ENCODE results near the gene NPAS3. TPM values are rescaled to one million over a fixed set of nuclear protein-coding genes. Genes with fewer than 3 reads are reported as not detected.

NPAS3 gene
- total RNA-seq, 1 experiment from 2014 or later: not detected

DNA sequence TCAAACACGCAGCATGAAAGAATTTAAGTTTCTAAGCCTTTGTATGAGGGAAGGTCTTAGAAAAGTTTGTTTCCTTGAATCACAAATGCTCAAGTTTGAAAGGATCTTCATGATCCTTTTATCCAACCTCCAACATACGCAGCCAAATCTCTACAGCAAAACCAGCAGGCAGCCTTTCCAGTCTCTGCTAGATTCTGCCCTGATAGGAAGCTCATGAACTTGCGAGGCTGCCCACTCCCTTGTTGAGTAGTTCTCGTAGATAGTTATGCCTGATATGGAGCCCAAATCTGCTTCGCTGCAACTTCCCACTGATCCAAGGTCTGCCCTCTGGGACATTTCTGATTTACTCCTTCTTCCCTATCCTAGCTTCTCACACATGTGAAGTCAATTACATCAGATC, 739.3 kb downstream of the NPAS3 start:
- RAD21 ChIA-PET (ENCODE audit: low non-redundant PET in 1 of 2, low total read pairs in 2 of 2, uncharacterized antibody in 2 of 2, unreplicated experiment in 2 of 2): no interaction called here
- no peak for DNase-seq (ENCODE audit: low read depth, low spot score)
- Histone ChIP-seq H4K20me1 (ENCODE audit: insufficient read depth) (no peaks in the 10 kb centered on the region), H2AFZ (ENCODE audit: low read depth, low read length, poor library complexity, severe bottlenecking) (no peak overlapping the region), H3K9ac (ENCODE audit: low read length) (no peak overlapping the region), H3K79me2 (ENCODE audit: insufficient read depth, low read length) (no peaks in the 10 kb centered on the region), H3K27ac (ENCODE audit: low read depth, low read length) (no peak overlapping the region), H3K4me1 (ENCODE audit: control insufficient read depth in 1 of 2, insufficient read depth in 2 of 2, low read length in 2 of 2) (no peaks in the 10 kb centered on the region), H3K27me3 (ENCODE audit: insufficient read depth, low read length) (no peaks in the 10 kb centered on the region), H3K36me3 (ENCODE audit: control insufficient read depth in 1 of 2, insufficient read depth in 2 of 2, low read length in 2 of 2) (no peaks in the 10 kb centered on the region), H3K4me2 (ENCODE audit: low read length) (no peak overlapping the region), H3K9me3 (ENCODE audit: control insufficient read depth in 1 of 2, insufficient read depth in 1 of 2, low read depth in 1 of 2, low read length in 2 of 2) (no peaks in the 10 kb centered on the region), H3K4me3 (replicated peaks in 1 of 2; ENCODE audit: low read depth in 1 of 2, low read length in 2 of 2) (no peak overlapping the region), H3K9me2 (ENCODE audit: insufficient read depth) (no peaks in the 10 kb centered on the region)
- POLR2A ChIA-PET: no interaction called here
- no peak for TF ChIP-seq EZH2 (IDR thresholded peaks at IDR 0.05)
- no peak for TF ChIP-seq REST (IDR thresholded peaks at IDR 0.05; ENCODE audit: low read depth)
- no peak for TF ChIP-seq EGR1 (IDR thresholded peaks at IDR 0.05; ENCODE audit: low read depth)
- no peak for TF ChIP-seq POLR2AphosphoS5 (IDR thresholded peaks at IDR 0.05; ENCODE audit: low read depth, low read length)
- no peak for TF ChIP-seq TCF7L2 (IDR thresholded peaks at IDR 0.05; ENCODE audit: borderline replicate concordance, extremely low read depth, insufficient read depth, insufficient read length)
- no peak for TF ChIP-seq ELF1 (IDR thresholded peaks at IDR 0.05; ENCODE audit: borderline replicate concordance, low read depth)
- TF ChIP-seq JUND (IDR thresholded peaks at IDR 0.05): no peak
- no peak for TF ChIP-seq SRF (IDR thresholded peaks at IDR 0.05; ENCODE audit: low read depth)
- TF ChIP-seq FOSL1 (IDR thresholded peaks at IDR 0.05; ENCODE audit: low read depth): no peak
- TF ChIP-seq ZBTB33 (IDR thresholded peaks at IDR 0.05; ENCODE audit: extremely low read depth, insufficient replicate concordance, low read length): no peak
- no peak for TF ChIP-seq EZH2phosphoT487 (IDR thresholded peaks at IDR 0.05; ENCODE audit: borderline replicate concordance)
- TF ChIP-seq CEBPB (IDR thresholded peaks at IDR 0.05; ENCODE audit: low read depth): no peak
- no peak for TF ChIP-seq MAX (IDR thresholded peaks at IDR 0.05)
- no peak for ATAC-seq
- no TSS peak for BruUV-seq (replicated peaks)
- intact Hi-C loops (cut with micrococcal nuclease): loop anchor here (10.0 kb wide), 1 partner anchor 417 kb away; no protein-coding TSS in a partner anchor
- CTCF ChIA-PET: no interaction called here
